Measurements from ENCODE around the gene NTNG2.

GRCh38 chr9:132234535-132234934, 72.7 kb downstream of the NTNG2 start:
- no peak for TF ChIP-seq ZFP3 (CRISPR knock-in tag; IDR thresholded peaks at IDR 0.05)
- no peak for TF ChIP-seq ZNF70 (CRISPR knock-in tag; IDR thresholded peaks at IDR 0.05)
- no peak for TF ChIP-seq BACH2 (CRISPR knock-in tag; IDR thresholded peaks at IDR 0.05; ENCODE audit: borderline replicate concordance)
- TF ChIP-seq PATZ1 (CRISPR knock-in tag; IDR thresholded peaks at IDR 0.05; ENCODE audit: borderline replicate concordance), result no peak
- no peak for TF ChIP-seq ZNF8 (CRISPR knock-in tag; IDR thresholded peaks at IDR 0.05)
- TF ChIP-seq ZFP30 (CRISPR knock-in tag; IDR thresholded peaks at IDR 0.05), result no peak
- no peak for TF ChIP-seq ISL1 (CRISPR knock-in tag; IDR thresholded peaks at IDR 0.05)
